HepG2 (cell line): ENCODE data around the gene WASF1. TPM values are rescaled to one million over a fixed set of nuclear protein-coding genes. Genes with fewer than 3 reads are reported as not detected.

Experiments
- ATAC-seq: fragments of 200-7000 bp; cut with Tn5 transposase; 3 replicates; pipeline ENCODE4 v1.9.1; 2020; ENCODE audit warnings: mild to moderate bottlenecking, moderate library complexity
- BruUV-seq: library from RNA; stranded (reverse); fragments of 400-500 nt; replicated peaks from 2 replicates; lab custom pipeline; 2021; lab: Mats Ljungman, UMichigan
- CTCF ChIA-PET: fragments of 300-600 bp; formaldehyde crosslinking; extraction: SDS; loops from one replicate; lab custom pipeline; 2021; ENCODE audit warnings: low total read pairs, inconsistent platforms, low intra/inter-chr PET ratio; lab: Yijun Ruan, JAX
- POLR2A ChIA-PET: fragments of 350-600 bp; sonication (Branson Sonifier 250); formaldehyde crosslinking; loops from one replicate; lab custom pipeline; 2020; ENCODE audit warnings: antibody characterized with exemption, inconsistent platforms; lab: Yijun Ruan, JAX
- DNase-seq: peaks from one replicate; pipeline ENCODE4 v3.0.0-alpha.2; 2015; ENCODE audit warnings: low spot score
- FAIRE-seq: peaks from 3 replicates; lab custom pipeline; 2011; peaks lifted over from hg19 to GRCh38; lab: Jason Lieb, UNC
- H2AFZ ChIP-seq: one replicate; pipeline ENCODE4 v1.6.1; 2011; ENCODE audit warnings: low read length, inconsistent platforms
- H3K27ac ChIP-seq: fragments of 300-600 bp; 3 replicates; pipeline ENCODE4 v1.8.0; 2011; ENCODE audit warnings: mixed run types, mild to moderate bottlenecking, mixed read lengths, low read length, inconsistent platforms; ENCODE audit not compliant: insufficient read depth; ENCODE audit errors: extremely low read length
- H3K27me3 ChIP-seq, 2 experiments: fragments of 200-600 bp in 1 of 2; 2 replicates in 1 of 2; 3 replicates in 1 of 2; pipeline versions ENCODE4 v1.6.0 to v1.8.0; 2011; ENCODE audit warnings: low read length in 2 of 2, mild to moderate bottlenecking in 2 of 2, moderate library complexity in 2 of 2, inconsistent platforms in 1 of 2; ENCODE audit not compliant: insufficient read depth in 2 of 2, control insufficient read depth in 1 of 2
- H3K36me3 ChIP-seq, 2 experiments: fragments of 200-600 bp in 1 of 2; replicated peaks in 1 of 2; 2 replicates in 1 of 2; 3 replicates in 1 of 2; pipeline versions ENCODE4 v1.5.1 to v1.8.0; 2011; ENCODE audit warnings: low read length in 2 of 2, inconsistent platforms in 1 of 2; ENCODE audit not compliant: insufficient read depth in 2 of 2, control insufficient read depth in 1 of 2
- H3K4me1 ChIP-seq: 2 replicates; pipeline ENCODE4 v1.5.1; 2012; ENCODE audit warnings: low read length, inconsistent platforms; ENCODE audit not compliant: insufficient read depth
- H3K4me2 ChIP-seq: 2 replicates; pipeline ENCODE4 v1.6.0; 2011; ENCODE audit warnings: low read depth, low read length, inconsistent platforms
- H3K4me3 ChIP-seq, 3 experiments: fragments of 200-600 bp in 1 of 3; sonication (generic), shearing (Covaris generic) in 1 of 3; replicated peaks in 1 of 3; 2 replicates each; pipeline ENCODE4 v1.5.1; 2011 to 2016; ENCODE audit warnings: low read length in 3 of 3, inconsistent platforms in 2 of 3, low read depth in 2 of 3, mild to moderate bottlenecking in 2 of 3, control low read depth in 1 of 3, mixed read lengths in 1 of 3; ENCODE audit not compliant: insufficient read depth in 1 of 3
- H3K79me2 ChIP-seq: one replicate; pipeline ENCODE4 v1.6.1; 2011; ENCODE audit warnings: low read length, inconsistent platforms; ENCODE audit not compliant: insufficient read depth
- H3K9ac ChIP-seq: 2 replicates; pipeline ENCODE4 v1.6.0; 2011; ENCODE audit warnings: mild to moderate bottlenecking, low read depth, low read length, inconsistent platforms; ENCODE audit not compliant: insufficient read depth
- H3K9me3 ChIP-seq: 2 replicates; pipeline ENCODE4 v1.5.1; 2012; ENCODE audit warnings: mild to moderate bottlenecking, low read length
- H4K20me1 ChIP-seq: 2 replicates; pipeline ENCODE4 v1.6.0; 2011; ENCODE audit warnings: inconsistent platforms, mild to moderate bottlenecking, low read length, moderate library complexity; ENCODE audit not compliant: insufficient read depth
- CBX5 ChIP-seq: sonication (generic); formaldehyde crosslinking; IDR thresholded peaks from 2 replicates; pipeline ENCODE4 v1.4.0; 2020; ENCODE audit warnings: missing genetic modification reagents, borderline replicate concordance
- KLF12 ChIP-seq: sonication (generic); formaldehyde crosslinking; IDR thresholded peaks from 2 replicates; pipeline ENCODE4 v1.4.0; 2020; ENCODE audit warnings: missing genetic modification reagents, borderline replicate concordance
- RFXANK ChIP-seq: IDR thresholded peaks from 2 replicates; pipeline ENCODE4 v1.6.1; 2016
- SALL1 ChIP-seq: sonication (generic); formaldehyde crosslinking; IDR thresholded peaks from 2 replicates; pipeline ENCODE4 v1.8.0; 2022; ENCODE audit warnings: mild to moderate bottlenecking, missing genetic modification reagents
- SAP130 ChIP-seq: IDR thresholded peaks from 2 replicates; pipeline ENCODE4 v1.6.1; 2016; ENCODE audit warnings: low read depth
- ZFP36L2 ChIP-seq: sonication (generic); formaldehyde crosslinking; IDR thresholded peaks from 2 replicates; pipeline ENCODE4 v1.4.0; 2020; ENCODE audit warnings: missing genetic modification reagents
- ZNF20 ChIP-seq: sonication (generic); formaldehyde crosslinking; IDR thresholded peaks from 2 replicates; pipeline ENCODE4 v1.4.0; 2020; ENCODE audit warnings: mild to moderate bottlenecking, moderate library complexity, missing genetic modification reagents
- ZNF33B ChIP-seq: sonication (generic); formaldehyde crosslinking; IDR thresholded peaks from 2 replicates; pipeline ENCODE4 v1.5.1; 2020; ENCODE audit warnings: mild to moderate bottlenecking, missing genetic modification reagents
- ZNF589 ChIP-seq: sonication (generic); formaldehyde crosslinking; conservative IDR thresholded peaks from 2 replicates; pipeline ENCODE4 v1.8.0; 2022; ENCODE audit warnings: mild to moderate bottlenecking, moderate library complexity, missing genetic modification reagents
- ZNF724P ChIP-seq: sonication (generic); formaldehyde crosslinking; IDR thresholded peaks from 2 replicates; pipeline ENCODE4 v1.8.0; 2022; ENCODE audit warnings: missing genetic modification reagents, borderline replicate concordance
- ZNF777 ChIP-seq: sonication (generic); formaldehyde crosslinking; IDR thresholded peaks from 2 replicates; pipeline ENCODE4 v1.4.0; 2020; ENCODE audit warnings: missing genetic modification reagents
- WGBS: methylation state at CpG from one replicate; pipeline ENCODE4 v1.1.6; 2017; ENCODE audit warnings: low lambda C conversion rate; 5-methylcytosine and 5-hydroxymethylcytosine counted together
- in situ Hi-C: cut with HindIII; loops from 2 replicates; pipeline ENCODE4 v1.10.0; 2017; ENCODE audit warnings: low pct_unique_long_range_greater_than_20kb; ENCODE audit not compliant: extremely low pct_ligation_motif_present
- intact Hi-C: fragments of 100-400 bp; cut with micrococcal nuclease; formaldehyde crosslinking; loops from one replicate; pipeline ENCODE4 v1.10.0; 2022; ENCODE audit not compliant: unreplicated experiment
- polyA plus RNA-seq, 8 experiments: library from polyadenylated mRNA; depleted of rRNA in 3 of 8; stranded (reverse) in 7 of 8; unstranded in 1 of 8; fragments of >200 nt; fragmentation: Illumina TruSeq in 4 of 8; extraction: Trizol in 4 of 8; gene quantifications; 2 replicates each; pipeline versions ENCODE4 v1.2.1 to v1.2.3, GENCODE V29; 2011 to 2016; ENCODE audit warnings: low read depth in 4 of 8, missing spikeins in 1 of 8, mixed read lengths in 1 of 8; ENCODE audit not compliant: insufficient read depth in 1 of 8
- total RNA-seq, 5 experiments: library from RNA; depleted of rRNA; stranded (reverse); fragments of >200 nt; fragmentation: Illumina TruSeq; extraction: Trizol; gene quantifications; 2 replicates each; pipeline ENCODE4 v1.2.3, GENCODE V29; 2016; ENCODE audit warnings: low read depth in 1 of 5
- TF ChIP-seq, protein P1 (sequence below): sonication (generic); formaldehyde crosslinking; IDR thresholded peaks from 2 replicates; pipeline ENCODE4 v1.8.0; 2022; ENCODE audit warnings: missing genetic modification reagents, low read depth, mild to moderate bottlenecking, borderline replicate concordance

WASF1 gene
- total and polyA plus RNA-seq, 2 of the 13 experiments (the other 11 are each of a cell fraction or from before 2014, with no cell fraction given): 8.5 to 17.3 TPM

DNA sequence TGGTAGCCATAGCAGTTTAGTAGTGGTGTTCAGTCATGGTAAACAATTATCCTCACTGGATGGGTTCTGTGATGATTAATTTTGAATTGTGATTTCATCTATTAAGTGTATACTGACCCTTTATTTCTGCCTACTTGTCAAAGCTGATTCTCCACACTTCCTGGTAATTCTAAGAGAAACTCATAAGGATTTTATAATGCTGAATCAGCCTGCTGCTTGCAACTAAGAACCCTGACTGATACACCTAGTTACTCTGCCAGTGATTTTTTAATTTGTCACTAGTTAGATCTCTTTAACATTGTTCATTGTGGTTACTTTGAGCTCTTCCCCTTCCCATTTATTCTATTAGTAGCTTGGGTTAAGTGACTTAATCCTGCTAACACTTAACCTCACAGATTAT lies 9.3 kb upstream of the WASF1 start:
- intact Hi-C loops (no loop called here), in situ Hi-C loops (no loop called here)
- no TSS peak for BruUV-seq
- Histone ChIP-seq H3K9me3 (no peaks in the 10 kb centered on the region), H3K4me2 (no peak overlapping the region), H3K4me1 (peaks cover 13% of the 10 kb centered on the region), H3K79me2 (peaks cover 71% of the 10 kb centered on the region), H3K9ac (no peak overlapping the region), H2AFZ (no peak overlapping the region), H3K4me3 (no peak overlapping the region), H4K20me1 (peaks cover 3% of the 10 kb centered on the region; the same call in 1 of the 2 replicates), H3K27me3 (no peaks in the 10 kb centered on the region), H3K27ac (no peak overlapping the region), H3K36me3 (peaks cover 0 to 6% of the 10 kb centered on the region in 2 experiments; a peak in 2 of 5 replicates)
- TF ChIP-seq KLF12 (CRISPR knock-in tag) (no peak), CBX5 (no peak), ZNF589 (no peak), ZNF20 (CRISPR knock-in tag) (no peak), SAP130 (no peak)
- TF ChIP-seq, protein P1, sequence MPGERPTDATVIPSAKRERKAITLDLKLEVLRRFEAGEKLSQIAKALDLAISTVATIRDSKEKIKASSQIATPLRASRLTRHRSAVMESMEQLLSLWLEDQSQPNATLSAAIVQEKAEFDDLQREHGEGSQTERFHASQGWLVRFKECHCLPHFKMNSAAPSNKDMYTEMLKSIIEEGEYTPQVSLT: no peak
- DNase-seq: no peak
- no peak for FAIRE-seq
- CTCF ChIA-PET: no interaction called here
- POLR2A ChIA-PET: no interaction called here
- no peak for ATAC-seq

DNA sequence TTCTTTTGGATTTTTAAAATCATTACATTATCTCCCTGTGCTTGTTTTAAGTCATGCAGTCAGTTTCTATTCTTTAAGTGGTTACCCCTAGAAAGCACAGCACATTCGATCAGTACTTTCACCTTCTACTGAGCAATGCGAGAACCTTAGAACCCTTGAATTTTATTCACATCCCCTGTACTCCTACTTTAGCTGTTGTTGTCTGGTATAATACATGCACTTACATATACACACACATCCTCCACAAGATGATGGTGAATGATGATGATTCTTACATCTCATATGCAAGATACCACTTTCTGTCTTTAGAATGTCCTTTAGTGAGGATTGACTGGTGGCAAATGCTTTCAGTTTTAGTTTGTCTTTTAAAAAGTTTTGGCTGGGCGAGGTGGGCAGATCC lies 6.4 kb upstream of the WASF1 start:
- no peaks in the 10 kb centered on the region; a peak in 2 of 5 replicates for H3K36me3 ChIP-seq
- H2AFZ ChIP-seq: no peak overlapping the region
- H3K79me2 ChIP-seq: peaks cover 96% of the 10 kb centered on the region
- peaks cover 39% of the 10 kb centered on the region for H3K4me1 ChIP-seq
- 87% methylated on average over 3 of the region's 3 CpGs for WGBS
- H3K27ac ChIP-seq: no peak overlapping the region
- POLR2A ChIA-PET: no interaction called here
- TF ChIP-seq ZNF33B: no peak
- no peak for TF ChIP-seq ZNF724P
- TF ChIP-seq SALL1: no peak
- TF ChIP-seq ZNF777 (CRISPR knock-in tag): no peak
- TF ChIP-seq RFXANK (CRISPR knock-in tag): no peak
- no peak for TF ChIP-seq ZFP36L2 (CRISPR knock-in tag)
- DNase-seq (no peak), ATAC-seq (no peak), FAIRE-seq (no peak)
- H3K27me3 ChIP-seq: no peaks in the 10 kb centered on the region; a peak in 1 of 5 replicates
- intact Hi-C loops (no loop called here), in situ Hi-C loops (no loop called here)
- BruUV-seq: no TSS peak
- H3K9ac ChIP-seq: no peak overlapping the region
- H3K4me2 ChIP-seq: no peak overlapping the region
- CTCF ChIA-PET: no interaction called here
- no peak overlapping the region for H3K4me3 ChIP-seq
- no peaks in the 10 kb centered on the region for H3K9me3 ChIP-seq
- peaks cover 3% of the 10 kb centered on the region; the same call in 1 of the 2 replicates for H4K20me1 ChIP-seq
